ENCODE measurements around the gene TTC32. TPM values are rescaled to one million over a fixed set of nuclear protein-coding genes. Genes with fewer than 3 reads are reported as not detected.

Gene TTC32
- total RNA-seq, 1 donor from 2014 or later: 4.2 TPM

DNA sequence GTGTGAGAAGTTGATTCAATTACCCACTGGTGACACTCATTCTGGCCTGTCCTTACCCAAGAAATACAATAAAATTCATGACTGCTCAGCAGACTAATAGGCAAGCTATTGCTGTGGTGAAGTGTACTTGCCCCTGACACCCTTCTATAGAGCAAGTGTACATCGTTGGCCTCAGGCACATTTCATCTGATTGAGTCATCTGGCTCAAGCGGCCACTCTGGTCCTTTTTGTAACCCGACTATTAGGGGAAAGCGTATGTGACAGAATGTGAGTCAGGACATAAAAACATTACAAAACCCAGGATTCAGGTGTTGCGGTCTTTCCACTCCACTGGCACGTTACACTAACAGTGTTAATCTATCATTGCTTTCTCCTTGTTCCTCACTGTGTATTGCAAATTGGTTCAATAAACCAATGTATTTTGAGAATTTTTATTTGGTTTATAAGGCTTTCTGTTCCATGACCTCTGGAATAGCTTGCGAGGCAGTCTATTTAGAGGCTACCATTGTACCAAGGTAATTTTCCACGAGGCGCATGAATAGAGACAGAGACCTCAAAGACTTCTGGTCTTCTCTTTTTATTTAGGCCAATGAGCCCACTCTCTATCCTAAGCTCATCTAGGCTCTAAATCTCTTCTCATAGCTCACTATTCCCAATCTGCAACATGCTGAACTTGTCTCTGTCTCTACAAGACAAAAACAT lies 10.2 kb upstream of the TTC32 start:
- peak; percentile 79 for FAIRE-seq
- no peaks in the 10 kb centered on the region for H3K27me3 Mint-ChIP-seq (ENCODE audit: low read depth, unreplicated experiment)
- Histone ChIP-seq H2AFZ (ENCODE audit: low read depth, low read length) (no peak overlapping the region), H3K9ac (ENCODE audit: low read length) (no peak overlapping the region), H3K79me2 (ENCODE audit: insufficient read depth, low read length) (no peaks in the 10 kb centered on the region), H3K9me3 (ENCODE audit: insufficient read depth, low read depth, low read length) (no peaks in the 10 kb centered on the region), H3K27ac (ENCODE audit: low read depth, low read length) (peak overlapping the region; percentile 37), H3K27me3 (ENCODE audit: insufficient read depth, low read length) (peaks cover 5% of the 10 kb centered on the region), H3K36me3 (ENCODE audit: insufficient read depth, low read length) (no peaks in the 10 kb centered on the region), H3K4me2 (ENCODE audit: low read length) (peak overlapping the region; percentile 54), H4K20me1 (ENCODE audit: insufficient read depth, low read length) (peaks cover 6% of the 10 kb centered on the region), H3K4me3 (ENCODE audit: insufficient read depth, low read depth, low read length) (no peak overlapping the region), H3K4me1 (ENCODE audit: insufficient read depth, low read length) (peaks cover 13% of the 10 kb centered on the region)
- no peak overlapping the region for H3K4me3 Mint-ChIP-seq (ENCODE audit: unreplicated experiment)
- no peak for TF ChIP-seq CTCF (IDR thresholded peaks at IDR 0.05; ENCODE audit: insufficient read depth, low read depth, low read length)
- TF ChIP-seq EZH2 (IDR thresholded peaks at IDR 0.05; ENCODE audit: insufficient read depth, low read length): no peak
- peaks cover 4% of the 10 kb centered on the region for H3K36me3 Mint-ChIP-seq (ENCODE audit: low read depth, unreplicated experiment)
- no peaks in the 10 kb centered on the region for H3K9me3 Mint-ChIP-seq (ENCODE audit: unreplicated experiment)
- H3K4me1 Mint-ChIP-seq (ENCODE audit: low read depth, unreplicated experiment): peaks cover 13% of the 10 kb centered on the region
- DNase-seq (ENCODE audit: low read depth): peak; percentile 96
- H3K27ac Mint-ChIP-seq (ENCODE audit: unreplicated experiment): no peak overlapping the region

GRCh38 chr2:19902216-19902740 lies 495 bp upstream of the TTC32 start:
- Mint-ChIP-seq H3K36me3 (ENCODE audit: low read depth, unreplicated experiment) (no peaks in the 10 kb centered on the region), H3K4me1 (ENCODE audit: low read depth, unreplicated experiment) (peaks cover 17% of the 10 kb centered on the region), H3K27me3 (ENCODE audit: low read depth, unreplicated experiment) (no peaks in the 10 kb centered on the region), H3K27ac (ENCODE audit: unreplicated experiment) (peak overlapping the region; percentile 99), H3K9me3 (ENCODE audit: unreplicated experiment) (no peaks in the 10 kb centered on the region), H3K4me3 (ENCODE audit: unreplicated experiment) (peak overlapping the region; percentile 96)
- Histone ChIP-seq H3K4me2 (ENCODE audit: low read length) (peak overlapping the region; percentile 84), H3K27ac (ENCODE audit: low read depth, low read length) (peak overlapping the region; percentile 99), H4K20me1 (ENCODE audit: insufficient read depth, low read length) (peaks cover 26% of the 10 kb centered on the region), H3K36me3 (ENCODE audit: insufficient read depth, low read length) (no peaks in the 10 kb centered on the region), H3K9ac (ENCODE audit: low read length) (peak overlapping the region; percentile 97), H3K27me3 (ENCODE audit: insufficient read depth, low read length) (no peaks in the 10 kb centered on the region), H3K79me2 (ENCODE audit: insufficient read depth, low read length) (peaks cover 40% of the 10 kb centered on the region), H3K4me1 (ENCODE audit: insufficient read depth, low read length) (peaks cover 17% of the 10 kb centered on the region), H2AFZ (ENCODE audit: low read depth, low read length) (peak overlapping the region; percentile 97), H3K9me3 (ENCODE audit: insufficient read depth, low read depth, low read length) (no peaks in the 10 kb centered on the region), H3K4me3 (ENCODE audit: insufficient read depth, low read depth, low read length) (peak overlapping the region; percentile 84)
- DNase-seq (ENCODE audit: low read depth) (no peak), FAIRE-seq (no peak)
- TF ChIP-seq CTCF (IDR thresholded peaks at IDR 0.05; ENCODE audit: insufficient read depth, low read depth, low read length) (no peak), EZH2 (IDR thresholded peaks at IDR 0.05; ENCODE audit: insufficient read depth, low read length) (no peak)

GRCh38 chr2:19900931-19901441 lies 797 bp downstream of the TTC32 start:
- Mint-ChIP-seq H3K27me3 (ENCODE audit: low read depth, unreplicated experiment) (no peaks in the 10 kb centered on the region), H3K27ac (ENCODE audit: unreplicated experiment) (peak overlapping the region; percentile 99), H3K4me1 (ENCODE audit: low read depth, unreplicated experiment) (peaks cover 19% of the 10 kb centered on the region), H3K4me3 (ENCODE audit: unreplicated experiment) (peak overlapping the region; percentile 96), H3K36me3 (ENCODE audit: low read depth, unreplicated experiment) (no peaks in the 10 kb centered on the region), H3K9me3 (ENCODE audit: unreplicated experiment) (no peaks in the 10 kb centered on the region)
- Histone ChIP-seq H3K4me1 (ENCODE audit: insufficient read depth, low read length) (peaks cover 17% of the 10 kb centered on the region), H3K27ac (ENCODE audit: low read depth, low read length) (peak overlapping the region; percentile 99), H4K20me1 (ENCODE audit: insufficient read depth, low read length) (peaks cover 26% of the 10 kb centered on the region), H3K9me3 (ENCODE audit: insufficient read depth, low read depth, low read length) (no peaks in the 10 kb centered on the region), H3K36me3 (ENCODE audit: insufficient read depth, low read length) (no peaks in the 10 kb centered on the region), H3K27me3 (ENCODE audit: insufficient read depth, low read length) (no peaks in the 10 kb centered on the region), H2AFZ (ENCODE audit: low read depth, low read length) (peak overlapping the region; percentile 97), H3K4me2 (ENCODE audit: low read length) (peak overlapping the region; percentile 84), H3K79me2 (ENCODE audit: insufficient read depth, low read length) (peaks cover 47% of the 10 kb centered on the region), H3K9ac (ENCODE audit: low read length) (peak overlapping the region; percentile 97), H3K4me3 (ENCODE audit: insufficient read depth, low read depth, low read length) (peak overlapping the region; percentile 84)
- DNase-seq (ENCODE audit: low read depth) (peak; percentile 6), FAIRE-seq (no peak)
- TF ChIP-seq EZH2 (IDR thresholded peaks at IDR 0.05; ENCODE audit: insufficient read depth, low read length) (no peak), CTCF (IDR thresholded peaks at IDR 0.05; ENCODE audit: insufficient read depth, low read depth, low read length) (no peak)

Measured in astrocyte (in vitro differentiated cells and primary cell).